HEK293T (cell line): Measurements from ENCODE around the gene ANTXR1.

ENCODE experiments used
- CTCF ChIA-PET: fragments of 350-600 bp; formaldehyde crosslinking; extraction: SDS; loops from one replicate; lab custom pipeline; 2021; ENCODE audit warnings: antibody characterized with exemption, inconsistent platforms; lab: Yijun Ruan, JAX
- POLR2A ChIA-PET: fragments of 350-600 bp; formaldehyde crosslinking; extraction: SDS; loops from one replicate; lab custom pipeline; 2020; ENCODE audit warnings: antibody characterized with exemption, inconsistent platforms; lab: Yijun Ruan, JAX
- DNase-seq: peaks from one replicate; pipeline ENCODE4 v3.0.0; 2012; ENCODE audit warnings: mixed read lengths; ENCODE audit errors: extremely low spot score
- ARNT ChIP-seq: fragments of 450-650 bp; IDR thresholded peaks from 2 replicates; pipeline ENCODE4 v1.6.1; 2017; ENCODE audit warnings: mild to moderate bottlenecking
- BHLHE40 ChIP-seq: fragments of 450-650 bp; IDR thresholded peaks from 2 replicates; pipeline ENCODE4 v1.6.1; 2016; ENCODE audit warnings: mild to moderate bottlenecking, moderate library complexity, borderline replicate concordance
- CTBP1 ChIP-seq: fragments of 450-650 bp; IDR thresholded peaks from 2 replicates; pipeline ENCODE4 v1.6.1; 2016; ENCODE audit warnings: borderline replicate concordance
- ELF4 ChIP-seq: fragments of 450-650 bp; IDR thresholded peaks from 2 replicates; pipeline ENCODE4 v1.6.1; 2017; ENCODE audit warnings: antibody characterized with exemption
- FOXA1 ChIP-seq: fragments of 450-650 bp; IDR thresholded peaks from 2 replicates; pipeline ENCODE4 v1.6.1; 2016; ENCODE audit warnings: mild to moderate bottlenecking
- FOXK2 ChIP-seq: fragments of 450-650 bp; IDR thresholded peaks from 2 replicates; pipeline ENCODE4 v1.6.1; 2016; ENCODE audit warnings: mild to moderate bottlenecking
- FOXM1 ChIP-seq: fragments of 450-650 bp; IDR thresholded peaks from 2 replicates; pipeline ENCODE4 v1.6.1; 2017; ENCODE audit warnings: mild to moderate bottlenecking, borderline replicate concordance
- HDGF ChIP-seq: fragments of 450-650 bp; IDR thresholded peaks from 2 replicates; pipeline ENCODE4 v1.6.1; 2017; ENCODE audit warnings: antibody characterized with exemption, borderline replicate concordance
- L3MBTL2 ChIP-seq: fragments of 450-650 bp; conservative IDR thresholded peaks from 2 replicates; pipeline ENCODE4 v1.6.1; 2016; ENCODE audit warnings: mild to moderate bottlenecking
- LEF1 ChIP-seq: fragments of 450-650 bp; IDR thresholded peaks from 2 replicates; pipeline ENCODE4 v1.6.1; 2017; ENCODE audit warnings: mild to moderate bottlenecking, borderline replicate concordance
- NFRKB ChIP-seq: fragments of 450-650 bp; IDR thresholded peaks from 2 replicates; pipeline ENCODE4 v1.6.1; 2016; ENCODE audit warnings: mild to moderate bottlenecking, moderate library complexity
- SP1 ChIP-seq: fragments of 450-650 bp; IDR thresholded peaks from 2 replicates; pipeline ENCODE4 v1.6.1; 2017
- SUZ12 ChIP-seq: fragments of 450-650 bp; IDR thresholded peaks from 2 replicates; pipeline ENCODE4 v1.6.1; 2016; ENCODE audit warnings: mild to moderate bottlenecking
- TARDBP ChIP-seq: fragments of 450-650 bp; IDR thresholded peaks from 2 replicates; pipeline ENCODE4 v1.6.1; 2016
- ZNF384 ChIP-seq: fragments of 450-650 bp; IDR thresholded peaks from 2 replicates; pipeline ENCODE4 v1.6.1; 2016
- TF ChIP-seq, protein P1 (sequence below): fragments of 450-650 bp; IDR thresholded peaks from 2 replicates; pipeline ENCODE4 v1.6.1; 2016

The ANTXR1 gene

DNA sequence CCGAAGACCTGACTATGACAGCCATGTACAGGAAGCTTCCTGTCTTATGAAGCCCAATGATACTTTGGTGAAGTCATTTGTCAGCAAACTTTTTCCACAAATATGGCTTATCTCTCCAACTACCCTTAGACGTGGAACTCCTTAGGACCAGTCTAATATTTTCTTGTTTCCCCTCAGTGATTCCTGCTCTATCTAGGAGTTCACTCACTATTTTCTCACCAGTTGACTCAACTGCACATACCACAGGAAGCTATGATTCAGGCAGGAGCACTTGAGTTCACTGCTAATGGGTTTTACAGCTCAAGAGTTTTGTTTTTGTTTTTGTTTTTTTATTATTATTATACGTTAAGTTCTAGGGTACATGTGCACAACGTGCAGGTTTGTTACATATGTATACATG lies 109.3 kb downstream of the ANTXR1 start:
- no peak for TF ChIP-seq CTBP1
- no peak for TF ChIP-seq BHLHE40
- no peak for TF ChIP-seq SP1
- TF ChIP-seq, protein P1, sequence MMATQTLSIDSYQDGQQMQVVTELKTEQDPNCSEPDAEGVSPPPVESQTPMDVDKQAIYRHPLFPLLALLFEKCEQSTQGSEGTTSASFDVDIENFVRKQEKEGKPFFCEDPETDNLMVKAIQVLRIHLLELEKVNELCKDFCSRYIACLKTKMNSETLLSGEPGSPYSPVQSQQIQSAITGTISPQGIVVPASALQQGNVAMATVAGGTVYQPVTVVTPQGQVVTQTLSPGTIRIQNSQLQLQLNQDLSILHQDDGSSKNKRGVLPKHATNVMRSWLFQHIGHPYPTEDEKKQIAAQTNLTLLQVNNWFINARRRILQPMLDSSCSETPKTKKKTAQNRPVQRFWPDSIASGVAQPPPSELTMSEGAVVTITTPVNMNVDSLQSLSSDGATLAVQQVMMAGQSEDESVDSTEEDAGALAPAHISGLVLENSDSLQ = no peak
- no peak for TF ChIP-seq TARDBP
- TF ChIP-seq FOXK2 = no peak
- no peak for TF ChIP-seq ELF4
- TF ChIP-seq LEF1 = no peak
- no peak for TF ChIP-seq NFRKB
- no peak for TF ChIP-seq L3MBTL2
- no peak for TF ChIP-seq SUZ12
- no peak for TF ChIP-seq FOXA1
- no peak for TF ChIP-seq HDGF
- no peak for TF ChIP-seq ARNT
- no peak for TF ChIP-seq FOXM1
- no peak for TF ChIP-seq ZNF384
- POLR2A ChIA-PET = no interaction called here
- CTCF ChIA-PET = no interaction called here
- no peak for DNase-seq

DNA sequence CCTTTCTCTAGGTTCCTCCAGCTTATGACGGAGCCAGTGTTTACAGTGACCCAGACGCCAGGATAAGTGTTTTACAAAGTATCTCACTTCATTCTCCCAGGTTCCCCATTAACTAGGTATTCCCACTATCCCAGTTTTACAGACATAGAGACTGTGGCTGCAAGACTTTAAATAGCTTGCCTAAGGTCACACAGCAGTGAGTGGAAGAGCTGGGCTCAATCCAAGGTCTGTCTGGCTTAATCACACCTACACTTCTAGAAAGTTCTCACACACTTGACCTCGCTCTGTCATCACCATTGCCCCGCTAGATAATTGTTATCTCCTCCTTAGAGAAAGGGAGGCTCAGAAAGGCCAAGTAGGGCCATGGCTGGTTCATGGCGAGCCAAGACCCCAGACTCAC lies 110.2 kb downstream of the ANTXR1 start:
- POLR2A ChIA-PET = no interaction called here
- TF ChIP-seq NFRKB (no peak), BHLHE40 (no peak), TARDBP (no peak)
- TF ChIP-seq, protein P1 = no peak
- CTCF ChIA-PET = no interaction called here

DNA sequence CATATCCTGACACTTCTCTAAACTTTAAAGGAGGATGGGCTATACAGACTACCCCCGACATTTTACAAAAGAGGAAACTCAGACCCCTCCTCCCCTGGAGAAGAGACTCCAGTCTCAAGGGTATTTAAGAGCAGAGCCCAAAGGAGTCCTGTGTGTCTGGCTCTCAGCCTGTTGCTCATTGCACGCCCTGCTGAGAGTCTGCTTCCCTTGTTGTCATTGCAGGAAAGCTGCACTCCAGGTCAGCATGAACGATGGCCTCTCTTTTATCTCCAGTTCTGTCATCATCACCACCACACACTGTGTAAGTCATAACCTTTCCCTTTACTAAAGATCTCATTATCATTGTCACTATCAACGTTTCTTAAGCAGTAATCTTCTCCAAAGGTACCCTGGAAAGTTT lies 111.4 kb downstream of the ANTXR1 start:
- TF ChIP-seq SUZ12 (no peak), ZNF384 (no peak), LEF1 (no peak)
- TF ChIP-seq, protein P1 = no peak
- CTCF ChIA-PET = no interaction called here
- POLR2A ChIA-PET = no interaction called here
- no peak for DNase-seq

More for the DNA sequence above, 110.2 kb downstream of the ANTXR1 start:
- no peak for DNase-seq

DNA sequence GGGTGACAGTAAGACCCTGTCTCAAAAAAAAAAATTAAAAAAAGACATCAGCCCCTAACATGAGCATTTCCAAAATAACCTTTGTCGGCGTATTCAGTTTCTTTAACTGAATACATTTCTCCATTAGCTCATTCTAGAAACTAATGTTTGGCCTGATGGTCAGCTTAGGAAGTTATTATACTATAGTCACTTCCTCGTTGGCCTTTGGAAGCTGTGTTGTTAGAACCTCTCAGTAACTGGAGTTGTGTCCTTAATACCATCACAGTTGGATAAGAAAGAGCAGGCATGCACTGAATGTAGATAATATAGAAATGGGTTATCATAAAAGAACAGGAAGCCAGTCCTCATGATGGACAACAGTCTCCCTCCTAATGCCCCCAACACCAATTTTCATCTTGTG lies 112.8 kb downstream of the ANTXR1 start:
- ChIA-PET POLR2A (no interaction called here), CTCF (no interaction called here)
- DNase-seq = no peak
- TF ChIP-seq ELF4 (no peak), ARNT (no peak), CTBP1 (no peak), SUZ12 (no peak), SP1 (no peak), ZNF384 (no peak), NFRKB (no peak), LEF1 (no peak)

DNA sequence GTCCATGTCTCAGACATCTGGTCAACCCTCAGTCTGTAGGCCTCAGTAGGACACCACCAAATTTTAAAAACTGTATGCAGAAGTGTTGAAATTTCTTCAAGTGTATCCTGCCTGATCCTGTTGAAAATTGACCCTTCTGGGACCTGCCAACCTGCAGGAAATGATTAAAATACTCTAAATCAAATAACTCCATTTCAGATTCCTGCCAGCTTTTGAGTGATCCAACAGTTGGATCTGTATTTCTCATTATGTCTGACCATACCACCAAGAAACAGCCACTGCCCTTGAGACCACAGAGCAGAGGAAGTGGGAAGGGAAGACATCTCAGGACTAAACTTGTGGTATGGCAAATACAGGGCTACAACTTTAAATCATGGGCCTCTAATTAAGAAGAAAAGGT lies 113.4 kb downstream of the ANTXR1 start:
- DNase-seq = no peak
- ChIA-PET CTCF (no interaction called here), POLR2A (no interaction called here)
- TF ChIP-seq FOXK2 (no peak), HDGF (no peak), BHLHE40 (no peak), NFRKB (no peak), ARNT (no peak), TARDBP (no peak), ZNF384 (no peak), CTBP1 (no peak), SP1 (no peak), FOXA1 (no peak), L3MBTL2 (no peak), LEF1 (no peak), SUZ12 (no peak), FOXM1 (no peak), ELF4 (no peak)
- TF ChIP-seq, protein P1 = no peak

DNA sequence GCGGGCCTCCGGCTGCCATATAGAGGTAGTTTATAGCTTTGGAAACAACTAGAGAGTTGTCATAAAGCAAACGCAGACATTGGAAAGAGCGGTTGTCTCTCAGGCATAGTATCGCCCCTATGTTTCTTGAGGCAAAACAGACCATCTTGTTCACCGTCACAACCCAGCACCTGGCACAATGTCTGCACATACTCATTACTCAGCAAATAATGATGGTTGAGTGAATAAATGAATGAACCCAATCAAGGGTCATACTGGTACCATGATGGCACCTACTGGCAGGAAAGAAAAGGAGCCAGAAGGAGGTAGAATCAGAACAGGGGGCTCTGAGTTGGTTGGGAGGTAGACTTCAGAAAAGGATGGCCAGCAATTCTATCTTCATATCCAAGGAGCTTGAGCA lies 118.5 kb downstream of the ANTXR1 start:
- POLR2A ChIA-PET = no interaction called here
- TF ChIP-seq TARDBP = no peak
- TF ChIP-seq NFRKB = no peak
- no peak for TF ChIP-seq FOXA1
- TF ChIP-seq FOXK2 = no peak
- no peak for TF ChIP-seq FOXM1
- TF ChIP-seq ARNT = no peak
- no peak for TF ChIP-seq SUZ12
- no peak for TF ChIP-seq ELF4
- no peak for TF ChIP-seq BHLHE40
- no peak for TF ChIP-seq LEF1
- CTCF ChIA-PET = no interaction called here
- DNase-seq = no peak
